ENCODE data around the gene SLC28A2. TPM values are rescaled to one million over a fixed set of nuclear protein-coding genes. Genes with fewer than 3 reads are reported as not detected.

The SLC28A2 gene
- total RNA-seq, 1 experiment from 2014 or later = not detected

DNA sequence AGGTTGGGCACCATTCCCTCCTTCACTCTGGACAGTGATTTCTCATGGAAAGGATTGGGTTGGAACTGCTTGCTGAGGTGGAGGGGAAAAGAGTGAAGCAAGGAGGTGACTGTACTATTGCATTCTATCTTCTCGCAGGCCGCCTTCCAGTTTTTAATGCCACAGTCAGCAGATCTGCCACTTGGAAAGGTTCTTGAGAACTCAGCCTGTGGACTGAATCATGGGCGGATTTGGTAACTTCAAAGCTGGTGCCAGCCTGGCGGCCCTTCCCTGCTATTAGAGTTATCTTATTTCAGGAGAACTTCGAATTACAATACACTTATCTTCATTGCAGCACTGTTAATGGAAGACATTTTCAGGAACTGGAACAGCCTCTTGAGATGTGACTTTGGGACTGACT is 23.1 kb upstream of the SLC28A2 start:
- no peak overlapping the region for H3K4me3 Mint-ChIP-seq

More for the DNA sequence above, 23.1 kb upstream of the SLC28A2 start:
- DNase-seq = no peak
- Histone ChIP-seq H3K9me3 (ENCODE audit: control insufficient read depth, low read depth, low read length) (no peaks in the 10 kb centered on the region), H3K4ac (ENCODE audit: low read depth, low read length) (no peak overlapping the region), H3K79me2 (ENCODE audit: insufficient read depth, low read length) (no peaks in the 10 kb centered on the region), H3T11ph (ENCODE audit: low read length) (no peak overlapping the region), H4K5ac (ENCODE audit: insufficient read length, low read depth, low read length) (no peak overlapping the region), H3K14ac (ENCODE audit: insufficient read depth, low read length) (no peak overlapping the region), H3K79me1 (ENCODE audit: insufficient read depth, low read depth, low read length, poor library complexity, severe bottlenecking) (no peaks in the 10 kb centered on the region), H3K23ac (ENCODE audit: insufficient read length, low read depth, low read length) (no peak overlapping the region), H4K8ac (replicated peaks; ENCODE audit: insufficient read length, low read depth, low read length) (no peak overlapping the region), H2AK5ac (ENCODE audit: insufficient read length, low read length) (no peak overlapping the region), H3K27me3 (ENCODE audit: insufficient read depth, low read length) (no peaks in the 10 kb centered on the region), H3K56ac (ENCODE audit: insufficient read length, low read depth, low read length) (no peak overlapping the region), H3K4me2 (ENCODE audit: insufficient read depth, insufficient read length, low read length) (no peak overlapping the region), H4K20me1 (ENCODE audit: control insufficient read depth, insufficient read depth, insufficient read length) (no peaks in the 10 kb centered on the region), H4K91ac (ENCODE audit: insufficient read length, low read depth, low read length) (no peak overlapping the region), H2BK20ac (ENCODE audit: low read depth, low read length, poor library complexity, severe bottlenecking) (no peak overlapping the region), H3K27ac (ENCODE audit: insufficient read length, low read depth, low read length) (no peak overlapping the region), H2BK12ac (ENCODE audit: insufficient read length, low read depth, low read length) (no peak overlapping the region), H3K4me1 (ENCODE audit: insufficient read depth, low read length) (no peaks in the 10 kb centered on the region), H2AFZ (ENCODE audit: low read length) (no peak overlapping the region), H2BK15ac (ENCODE audit: low read depth, low read length) (no peak overlapping the region), H3K9ac (ENCODE audit: extremely low read depth, insufficient read length, low read length) (no peak overlapping the region), H2BK5ac (ENCODE audit: insufficient read length, low read length) (no peak overlapping the region), H3K18ac (ENCODE audit: insufficient read length, low read depth, low read length) (no peak overlapping the region), H2BK120ac (ENCODE audit: low read depth, low read length, poor library complexity, severe bottlenecking) (no peak overlapping the region), H3K23me2 (ENCODE audit: insufficient read length, low read depth, low read length, poor library complexity, severe bottlenecking) (no peaks in the 10 kb centered on the region)
- H3K27ac Mint-ChIP-seq = no peak overlapping the region
- peaks cover 13 to 19% of the 10 kb centered on the region in 2 experiments for H3K9me3 Mint-ChIP-seq
- WGBS (ENCODE audit: extremely low coverage, insufficient read length, low lambda C conversion rate) = no CpG with 5 or more reads among the region's 5 CpGs
- peaks cover 7% of the 10 kb centered on the region; the same call in 1 of the 2 replicates for H3K27me3 Mint-ChIP-seq (ENCODE audit: low read depth)
- TF ChIP-seq, protein P1, sequence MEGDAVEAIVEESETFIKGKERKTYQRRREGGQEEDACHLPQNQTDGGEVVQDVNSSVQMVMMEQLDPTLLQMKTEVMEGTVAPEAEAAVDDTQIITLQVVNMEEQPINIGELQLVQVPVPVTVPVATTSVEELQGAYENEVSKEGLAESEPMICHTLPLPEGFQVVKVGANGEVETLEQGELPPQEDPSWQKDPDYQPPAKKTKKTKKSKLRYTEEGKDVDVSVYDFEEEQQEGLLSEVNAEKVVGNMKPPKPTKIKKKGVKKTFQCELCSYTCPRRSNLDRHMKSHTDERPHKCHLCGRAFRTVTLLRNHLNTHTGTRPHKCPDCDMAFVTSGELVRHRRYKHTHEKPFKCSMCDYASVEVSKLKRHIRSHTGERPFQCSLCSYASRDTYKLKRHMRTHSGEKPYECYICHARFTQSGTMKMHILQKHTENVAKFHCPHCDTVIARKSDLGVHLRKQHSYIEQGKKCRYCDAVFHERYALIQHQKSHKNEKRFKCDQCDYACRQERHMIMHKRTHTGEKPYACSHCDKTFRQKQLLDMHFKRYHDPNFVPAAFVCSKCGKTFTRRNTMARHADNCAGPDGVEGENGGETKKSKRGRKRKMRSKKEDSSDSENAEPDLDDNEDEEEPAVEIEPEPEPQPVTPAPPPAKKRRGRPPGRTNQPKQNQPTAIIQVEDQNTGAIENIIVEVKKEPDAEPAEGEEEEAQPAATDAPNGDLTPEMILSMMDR (conservative IDR thresholded peaks at IDR 0.05) = no peak
- H3K4me1 Mint-ChIP-seq = 0 out of 4 replicates have a peak, but pooled peaks cover 0 to 3% of the 10 kb centered on the region in 2 experiments
- no peaks in the 10 kb centered on the region; a peak in 1 of 7 replicates for H3K36me3 Mint-ChIP-seq (ENCODE audit: insufficient read depth in 1 of 3, low read depth in 3 of 3)

Measured in H9 (cell line).